ENCODE data around the gene MRPS35. TPM values are rescaled to one million over a fixed set of nuclear protein-coding genes. Genes with fewer than 3 reads are reported as not detected.

The MRPS35 gene
- total and polyA plus RNA-seq, 10 donors: 20.5 to 40.8 (median 28.5) TPM

- 92 to 100% (median 100%) methylated on average over 1 of the region's 1 CpG for WGBS, 5 donors
- no peaks in the 10 kb centered on the region for H3K27me3 ChIP-seq (replicated peaks in 1 of 7)
- no peak overlapping the region for H3K4me3 ChIP-seq
- H3K36me3 ChIP-seq: no peaks in the 10 kb centered on the region
- TF ChIP-seq POLR2A (IDR thresholded peaks at IDR 0.05): no peak
- no peak for TF ChIP-seq POLR2AphosphoS5 (IDR thresholded peaks at IDR 0.05)
- no peak for TF ChIP-seq CTCF (IDR thresholded peaks at IDR 0.05 in 8 of 11, conservative IDR thresholded peaks at IDR 0.05 in 3 of 11)
- H3K9me3 ChIP-seq: no peaks in the 10 kb centered on the region
- peaks cover 4 to 69% (median 49%) of the 10 kb centered on the region in 6 donors for H3K4me1 ChIP-seq
- no peak overlapping the region for H3K27ac ChIP-seq
- DNase-seq: no peak
- intact Hi-C loops (cut with DNase I; ENCODE audit: low total_unique reads): no loop called here
Observed at GRCh38 chr12:27782481-27782880, 71.8 kb downstream of the MRPS35 start.

- Histone ChIP-seq H3K9me3 (no peaks in the 10 kb centered on the region), H3K27me3 (replicated peaks in 1 of 7) (no peaks in the 10 kb centered on the region), H3K27ac (no peak overlapping the region), H3K36me3 (peaks cover 0 to 15% (median 0%) of the 10 kb centered on the region in 6 donors), H3K4me3 (no peak overlapping the region), H3K4me1 (peaks cover 3 to 52% (median 38%) of the 10 kb centered on the region in 6 donors)
- no peak for DNase-seq
- no peak for TF ChIP-seq POLR2A (IDR thresholded peaks at IDR 0.05)
- TF ChIP-seq CTCF (IDR thresholded peaks at IDR 0.05 in 8 of 11, conservative IDR thresholded peaks at IDR 0.05 in 3 of 11): no peak
- no peak for TF ChIP-seq POLR2AphosphoS5 (IDR thresholded peaks at IDR 0.05)
- WGBS, 5 donors: 49 to 78% (median 69%) methylated on average over 3 of the region's 3 CpGs
- intact Hi-C loops (cut with DNase I; ENCODE audit: low total_unique reads): no loop called here
Observed at GRCh38 chr12:27785882-27786570, 75.4 kb downstream of the MRPS35 start.

GRCh38 chr12:27787559-27787958 is 76.9 kb downstream of the MRPS35 start:
- Histone ChIP-seq H3K36me3 (peaks cover 0 to 30% (median 11%) of the 10 kb centered on the region in 6 donors), H3K9me3 (no peaks in the 10 kb centered on the region), H3K27ac (no peak overlapping the region), H3K4me3 (no peak overlapping the region), H3K27me3 (replicated peaks in 1 of 7) (no peaks in the 10 kb centered on the region), H3K4me1 (peaks cover 0 to 36% (median 22%) of the 10 kb centered on the region in 6 donors)
- WGBS, 5 donors: 77 to 92% (median 90%) methylated on average over 2 of the region's 2 CpGs
- TF ChIP-seq POLR2A (IDR thresholded peaks at IDR 0.05): no peak
- TF ChIP-seq POLR2AphosphoS5 (IDR thresholded peaks at IDR 0.05): no peak
- TF ChIP-seq CTCF (IDR thresholded peaks at IDR 0.05 in 8 of 11, conservative IDR thresholded peaks at IDR 0.05 in 3 of 11): no peak
- DNase-seq: no peak
- intact Hi-C loops (cut with DNase I; ENCODE audit: low total_unique reads): no loop called here

- no peak overlapping the region for H3K4me3 ChIP-seq
- DNase-seq: no peak
- H3K36me3 ChIP-seq: peaks cover 0 to 57% (median 30%) of the 10 kb centered on the region in 6 donors
- 89 to 96% (median 94%) methylated on average over 2 of the region's 2 CpGs for WGBS, 5 donors
- no peaks in the 10 kb centered on the region for H3K27me3 ChIP-seq (replicated peaks in 1 of 7)
- intact Hi-C loops (cut with DNase I; ENCODE audit: low total_unique reads): no loop called here
- no peaks in the 10 kb centered on the region for H3K9me3 ChIP-seq
- H3K4me1 ChIP-seq: peaks cover 0 to 15% (median 13%) of the 10 kb centered on the region in 6 donors
- TF ChIP-seq POLR2A (IDR thresholded peaks at IDR 0.05): no peak
- H3K27ac ChIP-seq: no peak overlapping the region
Observed at GRCh38 chr12:27790179-27790578, 79.5 kb downstream of the MRPS35 start.
